ENCODE results near the gene FREY1.
"Not testable (repeated sequence)": the region's sequence is repeated elsewhere in the genome, so short reads cannot be mapped to it uniquely, and the experiment has no call there.

The FREY1 gene

DNA sequence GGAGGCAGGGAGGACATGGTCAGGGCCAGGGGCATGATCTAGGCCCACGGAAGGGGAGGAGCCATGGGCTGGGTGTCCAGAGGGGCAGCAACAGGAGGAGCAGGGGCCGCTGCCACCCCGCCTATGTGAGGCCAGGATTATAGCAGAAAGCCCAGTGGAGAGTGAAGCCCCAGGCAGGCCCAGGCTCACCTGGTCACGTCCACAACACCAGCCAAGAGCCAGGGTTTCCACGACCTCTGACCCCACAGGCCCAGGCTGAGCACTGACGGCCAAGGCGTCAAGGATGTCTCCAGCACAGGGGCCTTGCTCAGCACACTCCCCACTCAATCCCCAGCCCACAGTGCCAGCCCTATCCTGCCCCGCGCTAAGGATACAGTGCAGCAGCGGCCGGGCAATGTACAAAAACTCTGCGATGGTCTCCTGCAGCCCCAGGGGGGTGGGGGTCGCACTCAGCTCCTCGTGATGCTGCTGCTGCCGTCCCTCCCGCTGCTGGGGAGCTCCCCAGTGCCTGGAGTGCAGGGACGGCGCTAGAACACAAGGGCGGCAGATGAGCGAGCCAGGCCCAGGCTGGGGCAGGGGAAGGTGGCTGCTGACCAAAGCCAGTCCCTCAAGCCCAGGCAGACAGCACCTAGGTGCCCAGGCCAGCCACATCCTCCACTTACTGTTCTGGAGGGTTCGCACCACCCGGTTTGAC, 7.0 kb upstream of the FREY1 start:
- no peak for DNase-seq

DNA sequence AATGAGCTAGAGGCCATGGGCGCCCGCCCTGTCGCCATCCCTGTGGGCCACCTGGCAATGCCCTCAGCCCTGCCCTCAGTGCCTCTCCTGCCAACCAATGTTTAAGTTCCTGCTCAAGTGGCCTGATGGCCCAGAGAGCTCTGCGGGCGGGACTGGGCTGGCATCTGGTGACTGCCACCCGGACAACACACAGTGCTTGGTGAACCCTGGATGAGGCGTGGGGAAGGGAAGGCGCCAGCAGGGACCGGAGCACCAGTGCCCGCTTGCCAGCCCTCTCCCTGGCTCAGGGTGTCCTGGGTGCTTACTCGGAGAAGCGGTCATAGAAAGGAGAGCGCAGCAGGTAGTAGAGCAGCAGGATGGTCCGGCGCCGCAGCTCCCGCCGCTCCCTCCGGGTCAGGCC, 6.4 kb upstream of the FREY1 start:
- no peak for DNase-seq

DNA sequence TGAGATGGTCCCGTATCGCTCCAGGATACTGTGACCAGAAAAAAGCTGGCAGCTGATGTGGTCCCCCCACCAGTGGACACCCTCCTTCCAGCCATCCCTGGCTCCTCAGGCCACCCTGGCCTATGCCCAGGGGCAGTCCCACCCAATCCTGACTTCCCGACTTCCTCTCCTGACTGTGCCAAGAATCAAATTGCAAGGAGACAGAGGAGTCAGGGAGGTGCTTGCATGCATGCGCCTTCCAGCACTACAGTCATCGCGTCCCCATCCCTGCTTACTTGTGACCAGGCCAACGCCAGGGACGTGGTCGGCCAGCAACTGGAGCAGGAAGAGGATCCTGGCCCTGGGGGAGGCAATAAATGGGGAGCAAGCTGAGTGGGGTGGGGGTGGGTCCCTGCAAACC, 3.6 kb upstream of the FREY1 start:
- DNase-seq = no peak

DNA sequence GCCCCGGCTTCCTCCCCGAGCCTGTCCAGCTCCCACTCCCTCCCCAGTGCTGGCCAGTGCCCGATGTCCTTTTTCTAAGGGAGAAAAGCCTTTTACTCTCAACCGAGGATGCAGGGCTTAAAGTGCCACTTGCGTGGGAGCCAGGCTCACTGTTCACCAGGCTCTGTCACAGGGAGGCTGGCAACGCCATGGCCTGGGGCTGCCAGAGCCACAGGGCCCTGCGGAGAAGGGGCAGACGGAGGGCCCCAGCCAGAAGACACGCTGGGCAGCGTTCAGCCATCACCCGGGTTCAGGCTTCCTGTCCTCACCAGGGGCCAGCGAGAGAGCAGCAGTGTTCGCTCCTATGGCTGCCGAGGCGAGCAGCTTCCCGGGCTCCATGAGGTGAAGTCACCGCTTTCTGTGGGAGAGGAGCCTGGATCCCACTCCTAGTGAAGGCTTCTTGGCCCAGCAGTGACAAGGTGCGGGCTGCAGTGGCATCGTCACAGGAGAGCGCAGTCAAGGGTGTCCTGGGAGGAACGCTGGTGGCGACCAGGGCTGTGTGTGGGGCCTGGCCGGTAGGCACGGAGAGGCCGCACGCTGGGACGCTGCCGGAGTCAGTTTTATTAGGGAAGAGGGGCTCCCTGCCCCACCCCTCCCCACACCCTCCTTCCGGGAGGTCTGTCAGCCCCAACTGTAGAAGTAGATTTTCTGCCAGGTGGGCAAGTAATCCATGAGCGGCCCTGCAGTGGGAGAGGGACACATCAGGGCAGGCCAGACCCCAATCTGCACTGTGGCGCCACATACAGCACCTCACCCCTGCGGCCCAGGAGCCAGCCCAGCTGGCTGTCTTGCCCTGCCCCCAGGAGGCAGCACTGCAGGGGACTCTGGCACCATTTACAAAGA, 2.8 kb upstream of the FREY1 start:
- DNase-seq = no peak

DNA sequence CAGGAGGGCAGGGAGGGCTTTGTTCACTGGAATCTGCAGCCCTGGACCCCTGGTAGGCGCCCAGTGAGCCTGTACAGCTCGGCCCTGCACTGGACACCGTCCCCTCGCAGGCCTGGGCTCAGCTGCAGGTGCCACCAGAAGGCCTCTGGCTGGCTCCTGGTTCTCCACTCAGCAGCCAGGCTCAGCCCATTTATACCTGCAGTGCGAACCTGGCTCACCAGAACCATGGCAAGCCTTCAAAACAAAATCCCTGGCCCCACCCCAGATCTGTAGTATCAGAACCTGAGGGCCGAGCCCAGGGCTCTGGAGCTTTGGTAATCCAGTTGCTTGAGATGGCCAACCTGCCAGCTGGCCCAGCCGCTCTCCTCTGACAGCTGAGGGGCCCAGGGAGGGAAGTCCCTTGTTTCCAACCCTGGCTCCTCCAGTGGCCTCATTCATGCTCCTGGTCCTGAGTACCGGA, 870 bp upstream of the FREY1 start:
- DNase-seq = no peak

DNA sequence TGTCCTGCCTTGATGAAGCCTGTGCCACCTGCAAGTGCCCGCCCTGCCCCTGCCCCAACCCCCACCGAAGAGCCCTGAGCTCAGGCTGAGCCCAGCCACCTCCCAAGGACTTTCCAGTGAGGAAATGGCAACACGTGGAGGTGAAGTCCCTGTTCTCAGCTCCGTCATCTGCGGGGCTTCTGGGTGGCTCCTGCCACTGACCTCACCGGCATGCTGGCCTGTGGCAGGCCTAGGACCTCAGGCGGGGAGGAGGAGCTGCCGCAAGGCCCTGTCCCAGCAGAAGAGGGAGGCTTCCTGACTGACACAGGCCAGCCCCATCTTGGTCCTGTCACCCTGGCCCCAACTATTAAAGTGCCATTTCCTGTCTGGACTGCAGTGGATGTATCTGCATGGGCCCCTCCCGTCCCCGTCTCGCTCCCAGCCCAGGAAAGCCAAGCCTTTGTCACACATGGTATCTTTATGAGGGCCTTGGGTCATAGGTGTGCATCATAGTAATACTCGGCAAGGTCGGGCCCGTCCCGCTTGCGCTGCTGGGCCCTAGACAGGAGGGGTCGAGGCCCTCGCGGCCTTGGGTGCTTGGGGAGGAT, 882 bp downstream of the FREY1 start:
- DNase-seq = no peak

DNA sequence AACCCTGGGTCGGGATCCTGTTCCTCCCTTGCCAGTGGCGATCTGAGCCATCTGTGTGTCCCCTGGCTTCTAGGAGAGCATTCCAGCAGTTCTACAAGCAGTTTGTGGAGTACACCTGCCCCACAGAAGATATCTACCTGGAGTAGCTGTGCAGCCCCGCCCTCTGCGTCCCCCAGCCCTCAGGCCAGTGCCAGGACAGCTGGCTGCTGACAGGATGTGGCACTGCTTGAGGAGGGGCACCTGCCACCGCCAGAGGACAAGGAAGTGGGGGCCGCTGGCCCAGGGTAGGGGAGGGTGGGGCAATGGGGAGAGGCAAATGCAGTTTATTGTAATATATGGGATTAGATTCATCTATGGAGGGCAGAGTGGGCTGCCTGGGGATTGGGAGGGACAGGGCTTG, 1.5 kb downstream of the FREY1 start:
- DNase-seq = not testable (repeated sequence)

DNA sequence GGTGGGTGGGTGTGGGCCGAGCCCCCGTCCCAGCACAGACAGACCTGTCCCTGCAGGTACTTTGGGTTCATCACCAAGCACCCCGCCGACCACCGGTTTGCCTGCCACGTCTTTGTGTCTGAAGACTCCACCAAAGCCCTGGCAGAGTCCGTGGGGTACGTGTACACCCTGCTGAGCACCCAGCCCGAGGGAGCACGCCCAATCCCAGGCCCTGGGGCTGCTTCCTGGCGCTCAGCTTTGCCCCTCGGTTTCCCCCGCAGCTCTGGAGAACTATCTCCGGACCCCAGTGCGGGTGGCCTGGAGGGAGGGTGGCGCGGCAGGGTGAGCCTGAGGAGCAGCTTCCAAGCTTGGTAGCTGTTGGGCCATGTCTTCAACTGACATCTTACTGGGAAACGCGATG, 2.0 kb downstream of the FREY1 start:
- DNase-seq = no peak

DNA sequence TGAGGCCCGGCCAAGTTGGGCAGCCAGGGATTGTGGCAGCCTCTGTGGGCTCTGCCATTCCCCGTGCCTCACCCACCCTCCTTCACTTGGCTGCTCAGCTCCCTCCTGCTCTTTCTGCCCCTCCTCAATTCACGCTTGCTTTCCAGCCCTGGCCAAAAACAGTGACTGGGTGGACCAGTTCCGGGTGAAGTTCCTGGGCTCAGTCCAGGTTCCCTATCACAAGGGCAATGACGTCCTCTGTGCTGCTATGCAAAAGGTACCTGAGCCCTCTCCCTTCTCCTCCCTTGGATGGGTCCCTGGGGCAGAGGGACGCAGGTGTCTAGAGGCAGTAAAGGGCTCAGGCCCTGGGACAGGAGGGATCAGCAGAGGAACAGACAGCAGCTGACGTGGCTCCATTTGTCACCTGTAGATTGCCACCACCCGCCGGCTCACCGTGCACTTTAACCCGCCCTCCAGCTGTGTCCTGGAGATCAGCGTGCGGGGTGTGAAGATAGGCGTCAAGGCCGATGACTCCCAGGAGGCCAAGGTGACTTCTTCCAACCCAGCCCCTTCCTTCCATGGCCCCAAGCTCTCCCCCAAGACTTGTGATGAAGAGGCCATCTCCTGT, 2.7 kb downstream of the FREY1 start:
- no peak for DNase-seq

DNA sequence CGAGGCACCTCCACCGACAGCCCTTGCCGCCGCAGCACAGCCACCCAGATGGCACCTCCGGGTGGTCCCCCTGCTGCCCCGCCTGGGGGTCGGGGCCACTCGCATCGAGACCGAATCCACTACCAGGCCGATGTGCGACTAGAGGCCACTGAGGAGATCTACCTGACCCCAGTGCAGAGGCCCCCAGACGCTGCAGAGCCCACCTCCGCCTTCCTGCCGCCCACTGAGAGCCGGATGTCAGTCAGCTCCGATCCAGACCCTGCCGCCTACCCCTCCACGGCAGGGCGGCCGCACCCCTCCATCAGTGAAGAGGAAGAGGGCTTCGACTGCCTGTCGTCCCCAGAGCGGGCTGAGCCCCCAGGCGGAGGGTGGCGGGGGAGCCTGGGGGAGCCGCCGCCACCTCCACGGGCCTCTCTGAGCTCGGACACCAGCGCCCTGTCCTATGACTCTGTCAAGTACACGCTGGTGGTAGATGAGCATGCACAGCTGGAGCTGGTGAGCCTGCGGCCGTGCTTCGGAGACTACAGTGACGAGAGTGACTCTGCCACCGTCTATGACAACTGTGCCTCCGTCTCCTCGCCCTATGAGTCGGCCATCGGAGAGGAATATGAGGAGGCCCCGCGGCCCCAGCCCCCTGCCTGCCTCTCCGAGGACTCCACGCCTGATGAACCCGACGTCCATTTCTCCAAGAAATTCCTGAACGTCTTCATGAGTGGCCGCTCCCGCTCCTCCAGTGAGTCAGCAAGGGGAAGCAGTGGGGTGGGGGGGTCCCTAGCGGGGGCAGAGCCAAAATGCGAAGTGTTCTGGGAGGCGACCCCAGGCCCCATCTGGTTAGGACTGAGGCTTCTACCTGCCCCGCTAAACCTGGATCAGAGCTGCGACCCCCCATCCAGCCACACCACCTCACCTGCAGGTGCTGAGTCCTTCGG, 4.4 kb downstream of the FREY1 start:
- DNase-seq = no peak

DNA sequence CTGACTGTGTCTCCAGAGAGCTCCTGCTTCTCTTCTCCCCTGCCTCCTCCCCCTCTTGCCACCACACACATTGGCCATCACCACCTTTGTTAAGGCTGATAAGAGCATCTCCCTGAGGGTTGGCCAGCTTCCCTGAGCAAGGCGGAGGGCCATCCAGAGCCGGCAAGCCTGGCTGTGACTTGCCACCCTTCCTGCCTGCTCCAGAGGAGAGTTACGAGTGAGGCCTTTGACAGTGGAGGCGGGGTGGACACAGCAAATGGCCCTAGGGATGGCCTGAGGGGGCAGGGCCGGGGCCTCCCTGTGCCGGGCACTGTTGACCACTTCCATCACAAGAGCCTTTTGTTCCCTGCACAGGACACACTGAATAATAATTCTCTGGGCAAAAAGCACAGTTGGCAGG, 5.4 kb downstream of the FREY1 start:
- no peak for DNase-seq

DNA sequence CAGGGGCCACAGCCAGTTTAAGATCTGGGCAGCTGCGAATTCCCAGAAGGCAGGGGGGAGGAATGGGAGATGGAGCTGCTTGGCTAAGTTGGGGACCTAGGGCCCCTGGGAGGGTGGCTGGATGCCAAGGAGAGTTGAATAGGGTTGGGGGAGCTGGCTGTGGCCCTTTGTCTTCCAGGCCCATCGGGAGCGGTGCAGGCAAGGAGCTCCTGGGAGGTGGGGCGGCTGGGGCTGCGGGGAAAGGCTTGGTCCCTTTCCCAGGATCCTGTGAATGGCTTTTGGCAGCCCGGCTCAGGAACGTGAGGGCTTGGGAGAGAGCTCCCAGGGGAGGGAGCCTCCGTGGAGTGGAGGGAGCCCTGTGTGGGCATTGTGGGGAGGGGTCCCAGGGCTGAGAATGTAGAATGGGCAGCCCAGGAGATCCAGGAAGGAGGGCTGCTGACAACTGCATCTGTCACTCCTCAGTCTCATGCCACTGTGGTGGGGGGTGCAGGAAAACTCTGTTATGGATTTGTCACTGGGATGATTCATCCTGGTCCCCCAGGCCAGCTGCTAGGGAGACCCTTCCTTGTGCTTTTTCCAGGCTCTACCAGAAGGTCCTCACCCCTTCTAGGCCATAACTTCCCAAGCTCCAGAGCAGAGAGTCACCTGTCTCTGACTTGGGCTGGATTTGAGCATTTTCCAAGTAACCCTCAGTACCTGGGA, 6.0 kb downstream of the FREY1 start:
- no peak for DNase-seq

DNA sequence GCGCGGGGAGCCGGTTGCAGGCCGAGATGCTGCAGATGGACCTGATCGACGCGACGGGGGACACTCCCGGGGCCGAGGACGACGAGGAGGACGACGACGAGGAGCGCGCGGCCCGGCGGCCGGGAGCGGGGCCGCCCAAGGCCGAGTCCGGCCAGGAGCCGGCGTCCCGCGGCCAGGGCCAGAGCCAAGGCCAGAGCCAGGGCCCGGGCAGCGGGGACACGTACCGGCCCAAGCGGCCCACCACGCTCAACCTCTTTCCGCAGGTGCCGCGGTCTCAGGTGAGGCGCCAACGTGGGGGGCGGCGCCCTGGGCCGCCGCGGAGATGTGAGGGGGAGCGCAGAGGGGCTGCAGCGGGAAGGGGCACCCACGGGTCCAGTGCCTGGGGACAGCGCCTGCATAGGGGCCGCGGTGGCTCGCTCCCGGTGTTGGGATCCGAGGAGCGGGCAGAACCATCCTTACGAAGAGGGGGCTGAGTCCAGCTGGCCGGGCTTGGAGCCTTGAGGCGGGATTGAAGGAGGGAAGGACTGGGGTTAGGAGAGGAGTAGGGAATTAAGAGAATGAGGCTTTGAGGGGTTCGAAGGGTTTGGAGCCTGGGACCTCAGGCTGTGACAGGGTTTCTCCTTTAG, 6.8 kb downstream of the FREY1 start:
- not testable (repeated sequence) for DNase-seq

DNA sequence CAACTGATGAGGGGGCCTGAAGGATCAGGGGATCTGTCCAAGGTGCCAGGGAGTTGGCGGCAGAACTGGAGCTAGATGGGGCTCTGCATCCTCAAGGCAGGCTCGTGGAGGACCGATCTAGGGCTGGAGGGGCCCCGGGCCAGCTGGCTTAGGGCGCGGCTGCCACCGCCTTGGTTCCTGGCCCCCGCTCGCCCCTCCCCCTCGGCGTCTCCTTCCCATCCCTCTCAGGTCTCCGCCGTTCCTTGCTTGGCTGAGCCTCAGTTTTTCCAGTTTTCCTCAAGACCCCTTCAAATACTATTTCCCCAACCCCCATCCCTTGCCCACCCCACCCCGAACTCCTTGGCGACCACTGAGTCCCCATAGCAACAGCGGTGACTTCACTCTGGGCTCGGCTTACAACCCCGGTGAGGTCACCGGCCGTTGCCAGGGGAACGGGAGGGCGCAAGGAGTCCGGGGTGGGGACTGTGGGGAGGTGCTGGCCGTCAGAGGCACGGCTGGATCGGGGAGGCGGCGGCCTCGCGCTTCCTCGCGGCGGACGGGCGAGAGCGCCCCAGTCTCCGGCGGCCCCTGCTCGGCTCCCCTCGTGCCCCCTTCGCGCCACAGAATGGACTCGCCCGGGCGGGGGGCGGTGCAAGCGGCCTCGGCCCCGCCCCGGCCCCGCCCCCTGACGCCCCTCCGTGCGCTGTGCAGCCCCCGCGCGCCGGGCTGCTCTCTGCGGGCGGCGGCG, 7.5 kb downstream of the FREY1 start:
- peak; percentile 43 for DNase-seq

DNA sequence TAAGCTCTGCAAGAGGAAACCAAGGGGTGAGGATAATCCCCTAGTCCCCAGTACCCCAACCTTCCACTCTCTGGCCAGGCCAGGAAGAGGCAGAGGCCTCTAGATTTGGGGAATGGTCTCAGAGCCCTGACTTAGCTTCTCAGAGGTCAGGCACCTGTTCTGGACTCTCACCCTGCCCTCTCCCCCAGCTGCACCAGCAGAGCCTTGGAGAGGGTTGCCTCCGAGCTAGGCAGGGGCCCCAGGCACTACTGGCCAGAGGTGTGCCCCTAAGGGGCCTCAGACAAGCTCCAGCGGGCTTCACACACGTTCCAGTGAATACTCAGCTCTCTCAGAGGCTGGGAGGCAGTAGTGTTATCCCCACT, 8.0 kb downstream of the FREY1 start:
- DNase-seq = no peak

DNA sequence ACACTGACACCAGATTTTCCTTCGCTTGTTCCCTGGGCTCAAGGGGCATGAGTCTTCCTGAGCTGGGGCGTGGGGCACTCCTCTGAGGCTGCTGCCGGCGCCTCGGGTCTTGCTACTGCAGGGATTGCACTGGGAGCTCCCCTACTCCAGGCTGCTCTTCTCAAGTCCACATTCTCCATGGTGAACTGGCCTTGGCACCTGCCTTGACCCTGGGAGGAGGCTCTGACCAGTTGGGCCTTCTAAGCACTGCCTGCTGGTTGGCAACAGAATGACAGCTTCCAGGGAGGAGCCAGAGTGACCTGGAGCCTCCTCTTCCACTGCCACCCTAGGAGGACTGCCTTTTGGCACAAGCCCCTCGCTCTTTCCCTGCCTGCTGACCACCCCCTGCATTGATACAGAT, 9.5 kb downstream of the FREY1 start:
- no peak for DNase-seq

DNA sequence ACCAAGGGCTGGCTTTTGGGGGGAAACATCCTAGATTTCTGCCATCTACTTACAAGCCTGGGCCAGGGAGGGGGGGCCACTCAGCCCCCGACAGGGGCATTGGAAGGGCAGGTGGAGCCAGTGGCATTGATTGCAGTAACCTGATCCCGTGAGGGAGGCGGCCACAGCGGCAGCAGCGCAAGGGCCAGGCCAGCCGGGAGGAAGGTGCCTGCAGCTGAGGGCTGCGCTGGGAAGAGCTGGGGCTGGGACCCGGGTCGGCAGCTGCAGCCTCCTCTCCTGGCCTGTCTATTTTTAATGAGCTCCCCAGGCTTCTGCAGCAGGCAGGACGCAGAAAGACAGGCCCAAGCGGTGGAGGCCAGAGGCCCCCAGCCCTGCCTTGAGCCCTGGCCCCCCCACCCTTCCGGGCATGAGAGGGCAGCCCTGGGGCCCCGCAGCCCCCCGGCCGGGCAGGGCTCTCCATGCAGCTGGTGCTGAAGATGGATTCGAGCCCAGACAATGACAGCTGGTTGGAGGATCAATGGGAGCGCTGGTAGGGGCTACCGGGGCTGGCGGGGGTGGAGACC, 10.6 kb downstream of the FREY1 start:
- DNase-seq = no peak

DNA sequence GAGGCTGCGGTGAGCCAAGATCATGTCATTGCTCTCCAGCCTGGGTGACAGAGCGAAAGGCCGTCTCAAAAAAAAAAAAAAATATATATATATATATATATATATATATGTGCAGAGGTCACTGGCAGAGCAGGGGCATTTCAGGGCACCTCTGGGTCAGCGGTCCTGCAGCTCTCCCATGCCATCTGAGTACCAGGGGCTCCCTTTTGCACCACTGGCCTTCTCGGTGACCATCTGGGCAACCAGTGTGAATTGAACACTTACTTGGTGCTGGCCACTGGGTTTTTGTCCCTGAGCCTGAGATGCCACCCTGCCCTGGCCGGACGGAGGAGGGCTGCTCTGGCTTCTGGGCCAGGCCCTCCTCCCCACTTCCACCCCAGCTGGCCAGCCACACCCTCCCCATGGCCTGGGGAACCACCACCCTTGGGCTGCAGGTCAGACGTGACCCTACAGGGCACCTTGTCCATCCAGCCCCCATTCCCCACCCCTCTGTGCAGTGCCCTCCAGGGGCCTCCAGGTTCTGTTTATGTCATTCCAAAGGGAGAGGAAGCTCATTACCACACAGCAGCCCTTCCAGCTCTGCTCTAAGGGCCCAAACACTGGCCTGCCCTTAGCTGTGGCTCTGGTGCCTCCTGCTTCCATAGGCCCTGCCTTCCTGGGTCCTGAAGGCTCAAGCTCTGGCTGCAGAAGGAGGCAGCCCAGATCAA, 11.4 kb downstream of the FREY1 start:
- DNase-seq = no peak

DNA sequence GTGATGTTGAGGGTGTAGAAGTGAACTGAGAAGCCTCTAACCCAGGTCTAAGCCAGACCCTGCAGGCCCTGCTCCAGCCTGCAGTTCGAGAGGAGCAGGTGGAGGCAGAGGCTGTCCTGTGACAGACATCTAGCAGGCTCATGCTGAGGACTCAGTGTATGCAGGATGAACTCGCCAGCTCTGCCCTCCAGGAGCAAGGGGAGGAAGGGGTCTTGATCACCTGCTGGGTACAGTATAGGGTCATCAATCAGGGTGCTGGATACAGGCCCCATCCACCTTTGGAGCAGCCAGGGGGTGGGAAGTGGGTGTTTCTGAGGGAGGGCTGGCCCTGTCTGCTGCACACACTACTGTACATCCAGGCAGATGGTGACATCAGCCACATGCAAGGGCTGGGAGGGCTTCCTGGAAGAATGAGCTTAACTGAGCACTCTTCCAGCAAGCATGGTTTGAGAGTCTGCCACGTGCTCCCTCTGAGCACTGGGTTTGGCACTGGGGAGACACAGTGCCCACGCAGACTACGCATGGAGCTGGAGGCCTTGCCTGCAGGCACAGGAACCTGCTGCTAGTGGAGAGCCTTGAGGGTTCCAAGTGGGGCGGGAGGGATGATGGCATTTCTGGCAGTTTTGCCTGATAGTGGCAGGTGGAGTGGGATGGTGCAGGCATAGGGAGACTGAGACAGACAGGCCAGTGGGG, 12.4 kb downstream of the FREY1 start:
- DNase-seq = no peak

All from kidney glomerular epithelial cell (primary cell).